ENCODE results near the gene KRCC1. TPM values are rescaled to one million over a fixed set of nuclear protein-coding genes. Genes with fewer than 3 reads are reported as not detected.

Gene KRCC1
- total RNA-seq, 4 donors from 2014 or later = 20.0 to 29.5 (median 27.2) TPM

DNA sequence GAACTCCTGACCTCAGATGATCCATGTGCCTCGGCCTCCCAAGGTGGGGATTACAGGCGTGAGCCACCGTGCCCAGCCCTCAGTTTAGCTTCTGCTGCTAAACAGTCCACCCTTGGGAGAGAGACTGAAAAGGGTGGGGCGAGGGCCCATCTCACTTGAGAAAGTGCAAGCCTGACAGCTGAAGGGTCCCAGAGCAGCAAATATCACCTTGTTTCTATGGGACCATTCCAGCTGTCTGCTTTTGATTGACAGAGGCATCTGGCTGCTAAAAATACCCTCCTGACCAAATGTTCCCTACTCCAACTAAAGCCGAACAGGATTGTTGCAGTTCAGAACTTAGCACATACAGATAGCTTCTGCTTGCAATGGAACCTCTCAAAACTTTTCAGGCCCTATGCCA, 11.6 kb upstream of the KRCC1 start:
- no peaks in the 10 kb centered on the region for H3K36me3 ChIP-seq
- H3K4me1 ChIP-seq = peaks cover 13 to 30% of the 10 kb centered on the region in 2 donors
- ATAC-seq (peak; percentile 88 to 92), DNase-seq (peak; percentile 67 to 84)
- intact Hi-C loops (cut with DNase I; ENCODE audit: low total_unique reads) = loop anchor here (2.0 to 10.0 kb wide), 3 partner anchors 34 to 628 kb away; partner anchors contain the start of gene RPIA
- H3K27ac ChIP-seq = peak overlapping the region; percentile 94 to 98 (median 98)
- TF ChIP-seq POLR2A (IDR thresholded peaks at IDR 0.05) = no peak
- TF ChIP-seq, protein P1, sequence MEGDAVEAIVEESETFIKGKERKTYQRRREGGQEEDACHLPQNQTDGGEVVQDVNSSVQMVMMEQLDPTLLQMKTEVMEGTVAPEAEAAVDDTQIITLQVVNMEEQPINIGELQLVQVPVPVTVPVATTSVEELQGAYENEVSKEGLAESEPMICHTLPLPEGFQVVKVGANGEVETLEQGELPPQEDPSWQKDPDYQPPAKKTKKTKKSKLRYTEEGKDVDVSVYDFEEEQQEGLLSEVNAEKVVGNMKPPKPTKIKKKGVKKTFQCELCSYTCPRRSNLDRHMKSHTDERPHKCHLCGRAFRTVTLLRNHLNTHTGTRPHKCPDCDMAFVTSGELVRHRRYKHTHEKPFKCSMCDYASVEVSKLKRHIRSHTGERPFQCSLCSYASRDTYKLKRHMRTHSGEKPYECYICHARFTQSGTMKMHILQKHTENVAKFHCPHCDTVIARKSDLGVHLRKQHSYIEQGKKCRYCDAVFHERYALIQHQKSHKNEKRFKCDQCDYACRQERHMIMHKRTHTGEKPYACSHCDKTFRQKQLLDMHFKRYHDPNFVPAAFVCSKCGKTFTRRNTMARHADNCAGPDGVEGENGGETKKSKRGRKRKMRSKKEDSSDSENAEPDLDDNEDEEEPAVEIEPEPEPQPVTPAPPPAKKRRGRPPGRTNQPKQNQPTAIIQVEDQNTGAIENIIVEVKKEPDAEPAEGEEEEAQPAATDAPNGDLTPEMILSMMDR (IDR thresholded peaks at IDR 0.05 in 4 of 5, conservative IDR thresholded peaks at IDR 0.05 in 1 of 5) = no peak
- no peaks in the 10 kb centered on the region for H3K9me3 ChIP-seq
- peak overlapping the region; percentile 41 to 71 (median 58) for H3K4me3 ChIP-seq
- H3K27me3 ChIP-seq = no peaks in the 10 kb centered on the region
- in situ Hi-C loops (cut with MboI; ENCODE audit: low sequenced_read_pairs in 4 of 4) = loop anchor here in 1 of 4 donors (25.0 kb wide), 1 partner anchor 595 kb away; no protein-coding TSS in a partner anchor

DNA sequence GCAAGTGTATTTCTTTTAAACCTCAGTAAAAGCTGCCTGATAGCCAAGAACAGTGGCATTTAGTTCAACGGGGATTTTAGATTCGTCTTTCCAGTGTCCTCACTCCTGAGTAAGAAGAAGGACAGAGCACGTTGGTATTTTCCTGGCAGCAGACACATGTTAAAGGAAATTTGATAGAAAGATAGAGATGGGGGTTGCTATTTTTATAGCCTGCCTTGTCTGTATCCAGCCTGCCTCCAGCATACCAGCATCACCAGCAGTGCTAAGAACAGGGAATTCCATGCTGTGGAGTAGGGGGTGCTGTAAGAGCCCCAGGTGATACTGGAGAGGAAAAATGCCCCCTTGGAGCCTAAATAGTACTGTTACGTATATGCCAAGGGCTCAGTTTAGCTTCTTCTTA, 11.0 kb upstream of the KRCC1 start:
- Histone ChIP-seq H3K27ac (peak overlapping the region; percentile 94 to 98 (median 98)), H3K36me3 (no peaks in the 10 kb centered on the region), H3K9me3 (no peaks in the 10 kb centered on the region), H3K4me3 (peak overlapping the region in 3 of 4 donors; percentile 24 to 71 (median 52)), H3K4me1 (peaks cover 10 to 28% of the 10 kb centered on the region in 2 donors), H3K27me3 (no peaks in the 10 kb centered on the region)
- ATAC-seq (peak; percentile 46 to 58), DNase-seq (peak in 1 of 2 donors; percentile 55)
- intact Hi-C loops (cut with DNase I; ENCODE audit: low total_unique reads) = loop anchor here (2.0 to 10.0 kb wide), 3 partner anchors 34 to 628 kb away; partner anchors contain the start of gene RPIA
- in situ Hi-C loops (cut with MboI; ENCODE audit: low sequenced_read_pairs in 4 of 4) = loop anchor here in 1 of 4 donors (25.0 kb wide), 1 partner anchor 596 kb away; no protein-coding TSS in a partner anchor
- TF ChIP-seq, protein P1 (IDR thresholded peaks at IDR 0.05 in 4 of 5, conservative IDR thresholded peaks at IDR 0.05 in 1 of 5) = no peak
- TF ChIP-seq POLR2A (IDR thresholded peaks at IDR 0.05) = no peak

DNA sequence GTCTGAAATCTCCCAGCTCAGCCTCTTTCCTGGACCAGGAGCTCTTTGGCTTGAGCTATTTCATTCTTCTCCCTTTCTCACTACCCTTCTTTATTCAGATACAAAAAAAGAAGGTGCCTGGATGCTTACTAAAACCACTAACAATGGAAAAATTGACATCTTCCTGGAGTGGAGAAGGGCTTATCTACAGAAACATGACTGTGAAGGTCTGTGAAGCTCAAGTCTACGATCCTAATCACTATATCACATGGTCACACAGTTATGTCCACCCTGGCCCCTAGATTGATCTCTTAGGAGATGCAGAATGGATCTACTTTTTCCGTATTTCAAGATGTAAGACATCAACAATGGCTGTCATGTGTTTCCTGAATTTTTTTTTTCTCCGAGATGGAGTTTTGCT, 5.7 kb upstream of the KRCC1 start:
- Histone ChIP-seq H3K36me3 (no peaks in the 10 kb centered on the region), H3K4me1 (peaks cover 3 to 5% of the 10 kb centered on the region in 2 donors), H3K27ac (peak overlapping the region in 2 of 4 donors; percentile 14 to 44), H3K9me3 (no peaks in the 10 kb centered on the region), H3K4me3 (no peak overlapping the region), H3K27me3 (no peaks in the 10 kb centered on the region)
- no peak for ATAC-seq
- in situ Hi-C loops (cut with MboI; ENCODE audit: low sequenced_read_pairs in 4 of 4) = loop anchor here (5.0 to 25.0 kb wide), 2 partner anchors 96 to 601 kb away; no protein-coding TSS in a partner anchor
- DNase-seq = no peak
- TF ChIP-seq POLR2A (IDR thresholded peaks at IDR 0.05) = no peak
- TF ChIP-seq, protein P1 (IDR thresholded peaks at IDR 0.05 in 4 of 5, conservative IDR thresholded peaks at IDR 0.05 in 1 of 5) = no peak
- intact Hi-C loops (cut with DNase I; ENCODE audit: low total_unique reads) = loop anchor here (10.0 kb wide), 1 partner anchor 634 kb away; the partner anchor contains the start of gene RPIA

DNA sequence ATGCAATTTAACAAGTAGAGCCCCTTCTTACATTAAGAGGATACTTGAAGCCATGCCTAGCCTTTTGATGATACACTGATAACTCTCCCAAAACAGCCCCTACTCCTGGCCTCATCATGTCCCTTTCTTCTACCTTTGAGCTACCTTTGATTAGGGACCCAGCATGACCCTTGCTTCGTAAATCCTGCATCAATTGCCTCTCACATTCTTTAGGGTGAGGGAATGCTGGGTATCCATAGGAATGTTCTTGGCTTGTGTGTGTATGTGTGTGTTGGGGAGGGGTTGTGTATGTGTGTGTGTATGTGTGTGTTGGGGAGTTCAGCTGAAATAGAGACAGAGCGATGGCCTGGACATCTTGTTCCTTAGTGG, 5.3 kb upstream of the KRCC1 start:
- no peak for ATAC-seq
- Histone ChIP-seq H3K4me3 (no peak overlapping the region), H3K27me3 (no peaks in the 10 kb centered on the region), H3K9me3 (no peaks in the 10 kb centered on the region), H3K36me3 (no peaks in the 10 kb centered on the region), H3K27ac (peak overlapping the region in 2 of 4 donors; percentile 14 to 44), H3K4me1 (peaks cover 5 to 7% of the 10 kb centered on the region in 2 donors)
- no peak for TF ChIP-seq POLR2A (IDR thresholded peaks at IDR 0.05)
- TF ChIP-seq, protein P1 (IDR thresholded peaks at IDR 0.05 in 4 of 5, conservative IDR thresholded peaks at IDR 0.05 in 1 of 5) = no peak
- no peak for DNase-seq
- in situ Hi-C loops (cut with MboI; ENCODE audit: low sequenced_read_pairs in 4 of 4) = loop anchor here (5.0 to 25.0 kb wide), 2 partner anchors 96 to 601 kb away; no protein-coding TSS in a partner anchor
- intact Hi-C loops (cut with DNase I; ENCODE audit: low total_unique reads) = loop anchor here (1.0 to 10.0 kb wide), 3 partner anchors 99 to 634 kb away; partner anchors contain the start of gene RPIA
